IPS-20b (cell line): ENCODE results near the gene QRSL1.
"Not testable (repeated sequence)": the region's sequence is repeated elsewhere in the genome, so short reads cannot be mapped to it uniquely, and the experiment has no call there.

ENCODE experiments used
- H3K27ac ChIP-seq: one replicate; pipeline ENCODE4 v1.5.1; 2013; ENCODE audit warnings: low read length
- H3K27me3 ChIP-seq: 2 replicates; pipeline ENCODE4 v1.6.1; 2013; ENCODE audit warnings: mild to moderate bottlenecking, low read length, inconsistent platforms; ENCODE audit not compliant: insufficient read depth
- H3K36me3 ChIP-seq: 2 replicates; pipeline ENCODE4 v1.6.1; 2013; ENCODE audit warnings: low read depth, mild to moderate bottlenecking, inconsistent platforms, low read length, moderate library complexity; ENCODE audit not compliant: insufficient read depth
- H3K4me1 ChIP-seq: 2 replicates; pipeline ENCODE4 v1.6.1; 2013; ENCODE audit warnings: mild to moderate bottlenecking, control low read depth, inconsistent platforms, low read length, moderate library complexity; ENCODE audit not compliant: insufficient read depth
- H3K4me3 ChIP-seq: 2 replicates; pipeline ENCODE4 v1.5.1; 2013; ENCODE audit warnings: mild to moderate bottlenecking, low read length, inconsistent platforms
- H3K9ac ChIP-seq: 2 replicates; pipeline ENCODE4 v1.6.1; 2013; ENCODE audit warnings: low read depth, mild to moderate bottlenecking, inconsistent platforms, low read length, moderate library complexity
- H3K9me3 ChIP-seq: 2 replicates; pipeline ENCODE4 v1.6.1; 2013; ENCODE audit warnings: mild to moderate bottlenecking, low read depth, low read length, inconsistent platforms; ENCODE audit not compliant: insufficient read depth

QRSL1 gene

GRCh38 chr6:106629103-106629858, at the start of gene QRSL1, which contains the start of gene RTN4IP1:
Gene QRSL1 (plus strand): TSS chr6:106629578. CDS start chr6:106629682, 104 bp downstream.
Gene RTN4IP1 (minus strand): TSS chr6:106629498. CDS start chr6:106629021, 477 bp downstream.
- Histone ChIP-seq H3K36me3 (no peaks in the 10 kb centered on the region), H3K4me3 (peak within 1 kb of the TSS; percentile 97), H3K9ac (peak within 1 kb of the TSS; percentile 97), H3K27me3 (no peaks in the 10 kb centered on the region), H3K4me1 (peaks cover 12% of the 10 kb centered on the region), H3K27ac (peak within 1 kb of the TSS; percentile 62), H3K9me3 (no peaks in the 10 kb centered on the region)

- H3K4me1 ChIP-seq = peaks cover 5% of the 10 kb centered on the region; the same call in 1 of the 2 replicates
- no peaks in the 10 kb centered on the region for H3K27me3 ChIP-seq
- H3K36me3 ChIP-seq = peaks cover 37% of the 10 kb centered on the region
- H3K9me3 ChIP-seq = no peaks in the 10 kb centered on the region
- H3K9ac ChIP-seq = no peak overlapping the region
- H3K4me3 ChIP-seq = no peak overlapping the region
- no peak overlapping the region for H3K27ac ChIP-seq
Observed at GRCh38 chr6:106581468-106581867, 47.9 kb upstream of the QRSL1 start.

GRCh38 chr6:106586815-106587415, 42.5 kb upstream of the QRSL1 start:
- H3K9me3 ChIP-seq = no peaks in the 10 kb centered on the region; the same call in 1 of the 2 replicates
- no peaks in the 10 kb centered on the region for H3K27me3 ChIP-seq
- peaks cover 5% of the 10 kb centered on the region for H3K4me1 ChIP-seq
- H3K36me3 ChIP-seq = peaks cover 51% of the 10 kb centered on the region
- H3K9ac ChIP-seq = no peak overlapping the region
- H3K27ac ChIP-seq = no peak overlapping the region
- H3K4me3 ChIP-seq = no peak overlapping the region

- H3K27me3 ChIP-seq, H3K9me3 ChIP-seq, H3K9ac ChIP-seq, H3K4me3 ChIP-seq, H3K4me1 ChIP-seq, H3K27ac ChIP-seq: not testable (repeated sequence)
- H3K36me3 ChIP-seq = peaks cover 40% of the 10 kb centered on the region
Observed at GRCh38 chr6:106588937-106589336, 40.4 kb upstream of the QRSL1 start.

GRCh38 chr6:106591111-106591825, 38.1 kb upstream of the QRSL1 start:
- Histone ChIP-seq H3K36me3 (peaks cover 34% of the 10 kb centered on the region), H3K9me3 (no peaks in the 10 kb centered on the region; the same call in 1 of the 2 replicates), H3K4me1 (peaks cover 4% of the 10 kb centered on the region; the same call in 1 of the 2 replicates), H3K27me3 (no peaks in the 10 kb centered on the region), H3K27ac (no peak overlapping the region), H3K4me3 (no peak overlapping the region), H3K9ac (no peak overlapping the region)

- no peak overlapping the region for H3K27ac ChIP-seq
- H3K9me3 ChIP-seq = 0 out of 2 replicates have a peak, but pooled peaks cover 2% of the 10 kb centered on the region
- no peak overlapping the region for H3K9ac ChIP-seq
- no peaks in the 10 kb centered on the region for H3K27me3 ChIP-seq
- no peaks in the 10 kb centered on the region for H3K4me1 ChIP-seq
- H3K4me3 ChIP-seq = no peak overlapping the region
- peaks cover 10% of the 10 kb centered on the region for H3K36me3 ChIP-seq
Observed at GRCh38 chr6:106599440-106599839, 29.9 kb upstream of the QRSL1 start.

GRCh38 chr6:106600329-106600728, 29.0 kb upstream of the QRSL1 start:
- no peaks in the 10 kb centered on the region for H3K27me3 ChIP-seq
- H3K4me3 ChIP-seq = no peak overlapping the region
- no peak overlapping the region for H3K27ac ChIP-seq
- peaks cover 10% of the 10 kb centered on the region for H3K36me3 ChIP-seq
- H3K4me1 ChIP-seq = no peaks in the 10 kb centered on the region
- H3K9ac ChIP-seq = no peak overlapping the region
- 0 out of 2 replicates have a peak, but pooled peaks cover 2% of the 10 kb centered on the region for H3K9me3 ChIP-seq

- Histone ChIP-seq H3K27ac (no peak overlapping the region), H3K9ac (no peak overlapping the region), H3K4me3 (no peak overlapping the region), H3K4me1 (peaks cover 6% of the 10 kb centered on the region), H3K9me3 (peaks cover 8% of the 10 kb centered on the region), H3K27me3 (no peaks in the 10 kb centered on the region), H3K36me3 (peaks cover 11% of the 10 kb centered on the region; the same call in 1 of the 2 replicates)
Observed at GRCh38 chr6:106608080-106608668, 21.2 kb upstream of the QRSL1 start.

- no peak overlapping the region for H3K27ac ChIP-seq
- H3K4me3 ChIP-seq = no peak overlapping the region
- peaks cover 11% of the 10 kb centered on the region; the same call in 1 of the 2 replicates for H3K36me3 ChIP-seq
- H3K4me1 ChIP-seq = peaks cover 18% of the 10 kb centered on the region
- H3K9ac ChIP-seq = no peak overlapping the region
- no peaks in the 10 kb centered on the region for H3K27me3 ChIP-seq
- peaks cover 8% of the 10 kb centered on the region for H3K9me3 ChIP-seq
Observed at GRCh38 chr6:106609699-106610098, 19.7 kb upstream of the QRSL1 start.

GRCh38 chr6:106611030-106611429, 18.3 kb upstream of the QRSL1 start:
- H3K27me3 ChIP-seq = no peaks in the 10 kb centered on the region
- no peak overlapping the region for H3K9ac ChIP-seq
- H3K27ac ChIP-seq = no peak overlapping the region
- H3K4me3 ChIP-seq = no peak overlapping the region
- peaks cover 11% of the 10 kb centered on the region; the same call in 1 of the 2 replicates for H3K36me3 ChIP-seq
- H3K4me1 ChIP-seq = peaks cover 21% of the 10 kb centered on the region
- H3K9me3 ChIP-seq = peaks cover 8% of the 10 kb centered on the region

- Histone ChIP-seq H3K27me3 (no peaks in the 10 kb centered on the region), H3K27ac (peak overlapping the region; percentile 91), H3K4me3 (peak overlapping the region; percentile 23), H3K4me1 (peaks cover 29% of the 10 kb centered on the region), H3K9me3 (no peaks in the 10 kb centered on the region), H3K36me3 (peaks cover under 1% of the 10 kb centered on the region; the same call in 1 of the 2 replicates), H3K9ac (peak overlapping the region; percentile 69)
Observed at GRCh38 chr6:106612671-106613416, 16.5 kb upstream of the QRSL1 start.
